Measurements from ENCODE around the gene SNAPC4. TPM values are rescaled to one million over a fixed set of nuclear protein-coding genes. Genes with fewer than 3 reads are reported as not detected.

The SNAPC4 gene
- total and polyA plus RNA-seq, 3 donors from 2014 or later = 21.2 to 35.9 (median 29.5) TPM

- Histone ChIP-seq H3K36me3 (ENCODE audit: low read depth, missing control alignments) (no peaks in the 10 kb centered on the region), H3K27me3 (no peaks in the 10 kb centered on the region), H3K4me3 (no peak overlapping the region), H3K4me1 (no peaks in the 10 kb centered on the region), H3K9me3 (no peaks in the 10 kb centered on the region), H3K27ac (no peak overlapping the region)
- WGBS, 2 donors = 88 to 92% methylated on average over 33 to 43 of the region's 43 CpGs
- intact Hi-C loops (cut with DNase I; ENCODE audit: low total_unique reads) = no loop called here
- DNase-seq = no peak
- TF ChIP-seq CTCF (IDR thresholded peaks at IDR 0.05) (no peak), POLR2A (IDR thresholded peaks at IDR 0.05) (no peak)
Observed at GRCh38 chr9:136423432-136424146, 23.6 kb upstream of the SNAPC4 start.

DNA sequence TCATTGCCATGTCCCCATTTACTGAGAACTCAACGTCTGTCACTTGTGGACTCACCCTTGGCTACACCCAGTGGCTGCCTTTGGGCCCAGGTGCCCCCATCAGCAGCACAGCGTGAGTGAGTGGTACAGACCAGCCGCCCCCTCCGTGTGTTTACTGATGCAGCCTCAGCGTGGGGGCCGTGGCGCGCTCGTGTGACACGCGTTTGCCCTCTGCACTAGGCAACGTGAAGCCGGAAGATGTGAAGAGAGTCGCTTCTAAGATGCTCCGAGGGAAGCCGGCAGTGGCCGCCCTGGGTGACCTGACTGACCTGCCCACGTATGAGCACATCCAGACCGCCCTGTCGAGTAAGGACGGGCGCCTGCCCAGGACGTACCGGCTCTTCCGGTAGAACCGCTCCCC lies 22.9 kb upstream of the SNAPC4 start:
- Histone ChIP-seq H3K27ac (no peak overlapping the region), H3K4me3 (no peak overlapping the region), H3K27me3 (no peaks in the 10 kb centered on the region), H3K4me1 (no peaks in the 10 kb centered on the region), H3K9me3 (no peaks in the 10 kb centered on the region), H3K36me3 (ENCODE audit: low read depth, missing control alignments) (no peaks in the 10 kb centered on the region)
- 94% methylated on average over 9 to 26 of the region's 26 CpGs for whole genome bisulfite sequencing, 2 donors
- intact Hi-C loops (cut with DNase I; ENCODE audit: low total_unique reads) = no loop called here
- TF ChIP-seq POLR2A (IDR thresholded peaks at IDR 0.05) = no peak
- TF ChIP-seq CTCF (IDR thresholded peaks at IDR 0.05) = no peak
- no peak for DNase-seq

DNA sequence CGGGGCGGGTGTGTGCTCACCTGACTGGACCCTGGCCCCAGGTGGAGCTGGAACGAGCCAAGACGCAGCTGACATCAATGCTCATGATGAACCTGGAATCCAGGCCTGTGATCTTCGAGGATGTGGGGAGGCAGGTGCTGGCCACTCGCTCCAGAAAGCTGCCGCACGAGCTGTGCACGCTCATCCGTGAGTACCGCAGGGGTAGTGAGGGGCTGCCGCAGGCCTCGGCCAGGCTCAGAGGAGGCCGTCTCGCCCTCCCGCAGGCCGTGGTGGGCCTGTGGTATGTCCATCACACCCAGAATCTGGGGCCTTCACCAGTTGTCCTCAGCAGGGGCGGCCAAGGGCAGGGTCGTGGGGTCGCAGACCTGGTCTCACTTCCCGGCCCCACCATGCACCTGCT lies 21.8 kb upstream of the SNAPC4 start:
- no peaks in the 10 kb centered on the region for H3K36me3 ChIP-seq (ENCODE audit: low read depth, missing control alignments)
- no peak for DNase-seq
- H3K27ac ChIP-seq = no peak overlapping the region
- WGBS, 2 donors = 92 to 94% methylated on average over 12 to 21 of the region's 21 CpGs
- no peaks in the 10 kb centered on the region for H3K9me3 ChIP-seq
- no peaks in the 10 kb centered on the region for H3K27me3 ChIP-seq
- H3K4me1 ChIP-seq = no peaks in the 10 kb centered on the region
- TF ChIP-seq POLR2A (IDR thresholded peaks at IDR 0.05) = no peak
- TF ChIP-seq CTCF (IDR thresholded peaks at IDR 0.05) = no peak
- no peak overlapping the region for H3K4me3 ChIP-seq
- intact Hi-C loops (cut with DNase I; ENCODE audit: low total_unique reads) = no loop called here

GRCh38 chr9:136419092-136419420 lies 19.1 kb upstream of the SNAPC4 start:
- Histone ChIP-seq H3K4me3 (no peak overlapping the region), H3K4me1 (no peaks in the 10 kb centered on the region), H3K27me3 (no peaks in the 10 kb centered on the region), H3K27ac (no peak overlapping the region), H3K36me3 (ENCODE audit: low read depth, missing control alignments) (no peaks in the 10 kb centered on the region), H3K9me3 (no peaks in the 10 kb centered on the region)
- 91 to 92% methylated on average over 11 to 12 of the region's 12 CpGs for WGBS, 2 donors
- intact Hi-C loops (cut with DNase I; ENCODE audit: low total_unique reads) = no loop called here
- DNase-seq = no peak
- TF ChIP-seq CTCF (IDR thresholded peaks at IDR 0.05) (no peak), POLR2A (IDR thresholded peaks at IDR 0.05) (no peak)

Data from testis (tissue), 3 donors.